NOMO-1 (cell line): ENCODE results near the gene TTF1.
A peak's percentile ranks its signal among the peaks of the same experiment; 100 is the strongest.

Source experiments
- DNase-seq, 2 experiments: peaks; one replicate each; lab custom pipeline; 2025; ENCODE audit not compliant: unreplicated experiment in 2 of 2; lab: John Stamatoyannopoulos, UW

TTF1 gene

GRCh38 chr9:132406554-132407122, at the start of gene TTF1:
TTF1 (minus strand) TSS chr9:132406840; CDS start chr9:132402821, 4,019 bp downstream.
- DNase-seq, result peak; percentile 89 to 95

GRCh38 chr9:132456241-132456640, 49.6 kb upstream of the TTF1 start:
- DNase-seq, result no peak

- DNase-seq, result no peak
Measured at GRCh38 chr9:132451276-132451675, 44.6 kb upstream of the TTF1 start.

GRCh38 chr9:132447902-132448301, 41.3 kb upstream of the TTF1 start:
- no peak for DNase-seq

GRCh38 chr9:132447346-132447745, 40.7 kb upstream of the TTF1 start:
- no peak for DNase-seq

GRCh38 chr9:132446887-132447286, 40.2 kb upstream of the TTF1 start:
- DNase-seq, result no peak

GRCh38 chr9:132443951-132444607, 37.4 kb upstream of the TTF1 start:
- DNase-seq, result no peak

- DNase-seq, result no peak
Measured at GRCh38 chr9:132441404-132441803, 34.8 kb upstream of the TTF1 start.

- no peak for DNase-seq
Measured at GRCh38 chr9:132440735-132441134, 34.1 kb upstream of the TTF1 start.

GRCh38 chr9:132439153-132439552, 32.5 kb upstream of the TTF1 start:
- DNase-seq, result no peak

- DNase-seq, result no peak
Measured at GRCh38 chr9:132434881-132435280, 28.2 kb upstream of the TTF1 start.

GRCh38 chr9:132430998-132431397, 24.4 kb upstream of the TTF1 start:
- DNase-seq, result no peak

- DNase-seq, result no peak
Measured at GRCh38 chr9:132426639-132427414, 20.2 kb upstream of the TTF1 start.

- DNase-seq, result no peak
Measured at GRCh38 chr9:132425675-132426062, 19.0 kb upstream of the TTF1 start.

- no peak for DNase-seq
Measured at GRCh38 chr9:132424857-132425674, 18.4 kb upstream of the TTF1 start.

- no peak for DNase-seq
Measured at GRCh38 chr9:132423503-132423902, 16.9 kb upstream of the TTF1 start.

GRCh38 chr9:132422574-132422973, 15.9 kb upstream of the TTF1 start:
- DNase-seq, result no peak

GRCh38 chr9:132418726-132419363, 12.2 kb upstream of the TTF1 start:
- no peak for DNase-seq

GRCh38 chr9:132415181-132415580, 8.5 kb upstream of the TTF1 start:
- DNase-seq, result no peak

GRCh38 chr9:132414731-132415130, 8.1 kb upstream of the TTF1 start:
- DNase-seq, result no peak

- no peak for DNase-seq
Measured at GRCh38 chr9:132413926-132414325, 7.3 kb upstream of the TTF1 start.
